GM12878 (cell line): ENCODE measurements around the gene SVIL.

Experiments used
- BCL11A ChIP-seq: IDR thresholded peaks from 2 replicates; pipeline ENCODE4 v1.6.1; 2011; ENCODE audit warnings: low read depth, low read length
- BMI1 ChIP-seq: fragments of 450-650 bp; IDR thresholded peaks from 2 replicates; pipeline ENCODE4 v1.6.1; 2016; ENCODE audit warnings: mild to moderate bottlenecking, moderate library complexity, borderline replicate concordance
- EP300 ChIP-seq, 2 experiments: fragments of 150-350 bp in 1 of 2; IDR thresholded peaks; 2 replicates each; pipeline ENCODE4 v1.6.1; 2011 to 2012; ENCODE audit warnings: low read depth in 2 of 2, low read length in 2 of 2, borderline replicate concordance in 1 of 2, improper control_type of control experiment in 1 of 2, inconsistent platforms in 1 of 2; ENCODE audit not compliant: control insufficient read depth in 1 of 2
- EZH2 ChIP-seq: IDR thresholded peaks from 2 replicates; pipeline ENCODE4 v1.6.1; 2012; ENCODE audit warnings: low read depth, mild to moderate bottlenecking, control low read depth, inconsistent platforms, low read length, borderline replicate concordance; ENCODE audit not compliant: control insufficient read depth
- NBN ChIP-seq: fragments of 450-650 bp; IDR thresholded peaks from 2 replicates; pipeline ENCODE4 v1.6.1; 2016
- ZNF24 ChIP-seq: fragments of 450-650 bp; IDR thresholded peaks from 2 replicates; pipeline ENCODE4 v1.6.1; 2017; ENCODE audit warnings: antibody characterized with exemption, mild to moderate bottlenecking
- TF ChIP-seq, protein P1 (sequence below): fragments of 450-650 bp; IDR thresholded peaks from 2 replicates; pipeline ENCODE4 v1.6.1; 2016; ENCODE audit warnings: mild to moderate bottlenecking
- TF ChIP-seq, protein P2 (sequence below), 3 experiments: IDR thresholded peaks in 2 of 3; conservative IDR thresholded peaks in 1 of 3; 2 replicates each; pipeline ENCODE4 v1.5.1; 2011; ENCODE audit warnings: low read depth in 3 of 3, low read length in 3 of 3, mild to moderate bottlenecking in 3 of 3, control low read depth in 2 of 3, moderate library complexity in 2 of 3, inconsistent platforms in 1 of 3, mixed read lengths in 1 of 3; ENCODE audit not compliant: control insufficient read depth in 2 of 3, insufficient read depth in 1 of 3; ENCODE audit errors: extremely low read depth in 1 of 3

DNA sequence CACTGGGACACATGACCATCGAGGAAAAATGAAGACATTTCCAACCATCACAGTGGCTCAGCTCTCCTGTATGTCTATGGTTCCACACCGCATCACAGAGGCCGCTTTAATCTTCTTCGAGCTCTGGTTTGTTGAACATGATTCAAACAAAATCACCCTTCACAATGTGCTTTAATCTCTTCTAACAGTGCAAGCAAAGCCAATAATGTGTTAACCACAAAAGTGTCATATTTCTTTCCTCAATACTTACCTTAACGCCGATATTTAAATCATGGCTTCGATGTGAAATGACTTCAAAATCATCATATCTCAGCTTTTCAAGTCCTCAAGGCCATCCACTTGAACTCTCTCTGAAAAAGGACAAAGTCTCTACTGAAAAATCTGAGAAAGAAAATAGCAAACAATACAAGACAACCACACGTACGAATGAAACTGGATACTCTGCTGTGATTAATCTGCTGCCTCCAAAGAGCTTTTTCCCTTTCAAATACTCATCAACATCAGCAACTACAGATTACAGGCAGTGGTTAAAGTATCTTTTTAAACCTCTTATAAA, 23.0 kb upstream of the SVIL start:
- TF ChIP-seq NBN (no peak), ZNF24 (no peak), EP300 (IDR thresholded peaks at IDR 0.05; ENCODE audit: borderline replicate concordance in 1 of 2, control insufficient read depth in 1 of 2, low read depth in 2 of 2, low read length in 2 of 2) (no peak), BMI1 (no peak), EZH2 (no peak), BCL11A (no peak)
- TF ChIP-seq, protein P1, sequence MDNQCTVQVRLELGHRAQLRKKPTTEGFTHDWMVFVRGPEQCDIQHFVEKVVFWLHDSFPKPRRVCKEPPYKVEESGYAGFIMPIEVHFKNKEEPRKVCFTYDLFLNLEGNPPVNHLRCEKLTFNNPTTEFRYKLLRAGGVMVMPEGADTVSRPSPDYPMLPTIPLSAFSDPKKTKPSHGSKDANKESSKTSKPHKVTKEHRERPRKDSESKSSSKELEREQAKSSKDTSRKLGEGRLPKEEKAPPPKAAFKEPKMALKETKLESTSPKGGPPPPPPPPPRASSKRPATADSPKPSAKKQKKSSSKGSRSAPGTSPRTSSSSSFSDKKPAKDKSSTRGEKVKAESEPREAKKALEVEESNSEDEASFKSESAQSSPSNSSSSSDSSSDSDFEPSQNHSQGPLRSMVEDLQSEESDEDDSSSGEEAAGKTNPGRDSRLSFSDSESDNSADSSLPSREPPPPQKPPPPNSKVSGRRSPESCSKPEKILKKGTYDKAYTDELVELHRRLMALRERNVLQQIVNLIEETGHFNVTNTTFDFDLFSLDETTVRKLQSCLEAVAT, result no peak
- TF ChIP-seq, protein P2, sequence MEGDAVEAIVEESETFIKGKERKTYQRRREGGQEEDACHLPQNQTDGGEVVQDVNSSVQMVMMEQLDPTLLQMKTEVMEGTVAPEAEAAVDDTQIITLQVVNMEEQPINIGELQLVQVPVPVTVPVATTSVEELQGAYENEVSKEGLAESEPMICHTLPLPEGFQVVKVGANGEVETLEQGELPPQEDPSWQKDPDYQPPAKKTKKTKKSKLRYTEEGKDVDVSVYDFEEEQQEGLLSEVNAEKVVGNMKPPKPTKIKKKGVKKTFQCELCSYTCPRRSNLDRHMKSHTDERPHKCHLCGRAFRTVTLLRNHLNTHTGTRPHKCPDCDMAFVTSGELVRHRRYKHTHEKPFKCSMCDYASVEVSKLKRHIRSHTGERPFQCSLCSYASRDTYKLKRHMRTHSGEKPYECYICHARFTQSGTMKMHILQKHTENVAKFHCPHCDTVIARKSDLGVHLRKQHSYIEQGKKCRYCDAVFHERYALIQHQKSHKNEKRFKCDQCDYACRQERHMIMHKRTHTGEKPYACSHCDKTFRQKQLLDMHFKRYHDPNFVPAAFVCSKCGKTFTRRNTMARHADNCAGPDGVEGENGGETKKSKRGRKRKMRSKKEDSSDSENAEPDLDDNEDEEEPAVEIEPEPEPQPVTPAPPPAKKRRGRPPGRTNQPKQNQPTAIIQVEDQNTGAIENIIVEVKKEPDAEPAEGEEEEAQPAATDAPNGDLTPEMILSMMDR (IDR thresholded peaks at IDR 0.05 in 2 of 3, conservative IDR thresholded peaks at IDR 0.05 in 1 of 3; ENCODE audit: control insufficient read depth in 2 of 3, extremely low read depth in 1 of 3, insufficient read depth in 1 of 3, low read depth in 3 of 3, low read length in 3 of 3), result no peak
